HCT116 (cell line): ENCODE data around the gene MYBPC3. TPM values are rescaled to one million over a fixed set of nuclear protein-coding genes. Genes with fewer than 3 reads are reported as not detected.

Experiments used
- ATAC-seq: fragments of 200-7000 bp; cut with Tn5 transposase; 2 replicates; pipeline ENCODE4 v1.9.1; 2020; ENCODE audit warnings: mild to moderate bottlenecking, moderate library complexity
- BruUV-seq: library from RNA; stranded (reverse); fragments of 400-500 nt; replicated peaks from 2 replicates; lab custom pipeline; 2021; lab: Mats Ljungman, UMichigan
- CTCF ChIA-PET: fragments of 300-600 bp; sonication (Branson Sonifier 250); formaldehyde crosslinking; loops from one replicate; lab custom pipeline; 2021; ENCODE audit warnings: antibody characterized with exemption; lab: Charles Lee
- POLR2A ChIA-PET: fragments of 300-600, 350-600 bp; sonication (Branson Sonifier 250); formaldehyde crosslinking; loops from one replicate; lab custom pipeline; 2021; ENCODE audit warnings: antibody characterized with exemption; lab: Charles Lee
- RAD21 ChIA-PET, 2 experiments: fragments of 300-600 bp; sonication (Branson Sonifier 250); formaldehyde crosslinking; loops; one replicate each; lab custom pipeline; 2023; ENCODE audit warnings: low total read pairs in 2 of 2; ENCODE audit not compliant: uncharacterized antibody in 2 of 2, unreplicated experiment in 2 of 2, low non-redundant PET in 1 of 2; lab: Charles Lee
- DNase-seq: peaks from one replicate; pipeline ENCODE4 v3.0.0-alpha.2; 2010; ENCODE audit warnings: low read depth, low spot score
- H2AFZ ChIP-seq: fragments of 200-600 bp; shearing (Covaris generic), sonication (generic); 2 replicates; pipeline ENCODE4 v1.6.1; 2017; ENCODE audit warnings: low read depth, mixed run types, mixed read lengths, antibody characterized with exemption, low read length; ENCODE audit not compliant: poor library complexity, severe bottlenecking
- H3K27ac ChIP-seq: 2 replicates; pipeline ENCODE4 v1.5.1; 2012; ENCODE audit warnings: low read depth, low read length
- H3K27me3 ChIP-seq: fragments of 200-600 bp; sonication (generic); 2 replicates; pipeline ENCODE4 v1.6.1; 2016; ENCODE audit warnings: mixed run types, low read length, mixed read lengths; ENCODE audit not compliant: insufficient read depth
- H3K36me3 ChIP-seq, 2 experiments: fragments of 200-500 bp in 1 of 2; fragments of 200-600 bp in 1 of 2; sonication (Bioruptor generic) in 1 of 2; sonication (generic) in 1 of 2; 2 replicates each; pipeline versions ENCODE4 v1.5.1 to v1.6.1; 2014 to 2016; ENCODE audit warnings: low read length in 2 of 2, inconsistent platforms in 1 of 2, mixed read lengths in 1 of 2, mixed run types in 1 of 2; ENCODE audit not compliant: insufficient read depth in 2 of 2, control insufficient read depth in 1 of 2
- H3K4me1 ChIP-seq, 2 experiments: fragments of 200-600 bp in 1 of 2; sonication (generic) in 1 of 2; 2 replicates each; pipeline versions ENCODE4 v1.5.1 to v1.6.1; 2012 to 2017; ENCODE audit warnings: low read length in 2 of 2, inconsistent platforms in 1 of 2, mild to moderate bottlenecking in 1 of 2, mixed read lengths in 1 of 2, mixed run types in 1 of 2, moderate library complexity in 1 of 2; ENCODE audit not compliant: insufficient read depth in 2 of 2, control insufficient read depth in 1 of 2
- H3K4me2 ChIP-seq: fragments of 200-600 bp; sonication (generic); 2 replicates; pipeline ENCODE4 v1.6.1; 2017; ENCODE audit warnings: mixed run types, low read length, mixed read lengths
- H3K4me3 ChIP-seq, 2 experiments: fragments of 200-600 bp in 1 of 2; sonication (generic) in 1 of 2; replicated peaks in 1 of 2; 2 replicates each; pipeline ENCODE4 v1.5.1; 2011 to 2016; ENCODE audit warnings: low read length in 2 of 2, control low read depth in 1 of 2, low read depth in 1 of 2, mild to moderate bottlenecking in 1 of 2, mixed read lengths in 1 of 2, mixed run types in 1 of 2
- H3K79me2 ChIP-seq: fragments of 200-600 bp; sonication (generic); 2 replicates; pipeline ENCODE4 v1.6.1; 2017; ENCODE audit warnings: mild to moderate bottlenecking, mixed run types, low read length, moderate library complexity, mixed read lengths; ENCODE audit not compliant: insufficient read depth
- H3K9ac ChIP-seq: fragments of 200-600 bp; sonication (generic); 2 replicates; pipeline ENCODE4 v1.6.1; 2016; ENCODE audit warnings: low read length, mixed read lengths
- H3K9me2 ChIP-seq: fragments of 200-600 bp; sonication (generic), shearing (Covaris generic); 2 replicates; pipeline ENCODE4 v1.6.1; 2017; ENCODE audit warnings: mixed run types, mild to moderate bottlenecking, moderate library complexity; ENCODE audit not compliant: insufficient read depth
- H3K9me3 ChIP-seq, 2 experiments: fragments of 200-500 bp in 1 of 2; fragments of 200-600 bp in 1 of 2; sonication (Bioruptor generic) in 1 of 2; sonication (generic) in 1 of 2; 2 replicates each; pipeline ENCODE4 v1.6.1; 2014 to 2017; ENCODE audit warnings: low read length in 2 of 2, mixed read lengths in 2 of 2, inconsistent platforms in 1 of 2, low read depth in 1 of 2, mild to moderate bottlenecking in 1 of 2, mixed run types in 1 of 2, moderate library complexity in 1 of 2; ENCODE audit not compliant: control insufficient read depth in 1 of 2, insufficient read depth in 1 of 2
- H4K20me1 ChIP-seq: fragments of 200-600 bp; sonication (generic), shearing (Covaris generic); 2 replicates; pipeline ENCODE4 v1.6.1; 2017; ENCODE audit warnings: mixed run types, mild to moderate bottlenecking, moderate library complexity; ENCODE audit not compliant: insufficient read depth
- CBX3 ChIP-seq: IDR thresholded peaks from 2 replicates; pipeline ENCODE4 v1.6.1; 2012; ENCODE audit warnings: low read depth
- CEBPB ChIP-seq: IDR thresholded peaks from 2 replicates; pipeline ENCODE4 v1.6.1; 2012; ENCODE audit warnings: low read depth
- CTCF ChIP-seq, 3 experiments: fragments of 200-600 bp in 1 of 3; sonication (generic) in 1 of 3; IDR thresholded peaks in 2 of 3; conservative IDR thresholded peaks in 1 of 3; 2 replicates each; pipeline ENCODE4 v1.5.1; 2012 to 2017; ENCODE audit warnings: low read depth in 2 of 3, low read length in 2 of 3, antibody characterized with exemption in 1 of 3, borderline replicate concordance in 1 of 3, control low read depth in 1 of 3, mild to moderate bottlenecking in 1 of 3, mixed read lengths in 1 of 3, mixed run types in 1 of 3, moderate library complexity in 1 of 3; ENCODE audit not compliant: insufficient read depth in 1 of 3
- EGR1 ChIP-seq: IDR thresholded peaks from 2 replicates; pipeline ENCODE4 v1.6.1; 2012; ENCODE audit warnings: low read depth
- EZH2phosphoT487 ChIP-seq: fragments of 200-600 bp; IDR thresholded peaks from 2 replicates; pipeline ENCODE4 v1.6.1; 2018; ENCODE audit warnings: antibody characterized with exemption, borderline replicate concordance
- JUND ChIP-seq: IDR thresholded peaks from 2 replicates; pipeline ENCODE4 v1.6.1; 2012
- RAD21 ChIP-seq: IDR thresholded peaks from 2 replicates; pipeline ENCODE4 v1.6.1; 2012; ENCODE audit warnings: low read depth, mild to moderate bottlenecking
- REST ChIP-seq: IDR thresholded peaks from 2 replicates; pipeline ENCODE4 v1.6.1; 2012; ENCODE audit warnings: low read depth
- SIN3A ChIP-seq: IDR thresholded peaks from 2 replicates; pipeline ENCODE4 v1.6.1; 2012; ENCODE audit warnings: low read depth
- SP1 ChIP-seq: IDR thresholded peaks from 2 replicates; pipeline ENCODE4 v1.6.1; 2012; ENCODE audit warnings: low read depth
- TCF7L2 ChIP-seq: IDR thresholded peaks from 2 replicates; pipeline ENCODE4 v1.7.0; 2011; ENCODE audit warnings: borderline replicate concordance, inconsistent platforms; ENCODE audit not compliant: insufficient read depth, insufficient read length; ENCODE audit errors: extremely low read depth
- intact Hi-C: fragments of 100-400 bp; cut with micrococcal nuclease; formaldehyde crosslinking; loops from 2 replicates; pipeline ENCODE4 v1.10.0; 2022
- total RNA-seq: library from RNA; stranded (reverse); gene quantifications from one replicate; pipeline ENCODE4 v1.2.1, GENCODE V29; 2021; ENCODE audit not compliant: unreplicated experiment

The MYBPC3 gene
- total RNA-seq, 1 experiment from 2014 or later, result 0.25 TPM

GRCh38 chr11:47314992-47315391 is 37.5 kb downstream of the MYBPC3 start:
- CTCF ChIA-PET, result no interaction called here
- RAD21 ChIA-PET, result no interaction called here
- TF ChIP-seq SP1 (no peak), EZH2phosphoT487 (no peak), CBX3 (no peak), REST (no peak), CEBPB (no peak), SIN3A (no peak), TCF7L2 (no peak), CTCF (IDR thresholded peaks at IDR 0.05 in 2 of 3, conservative IDR thresholded peaks at IDR 0.05 in 1 of 3; ENCODE audit: borderline replicate concordance in 1 of 3, insufficient read depth in 1 of 3, low read depth in 2 of 3, low read length in 2 of 3) (no peak), EGR1 (no peak), RAD21 (no peak), JUND (no peak)
- no peak overlapping the region for H3K27ac ChIP-seq
- H3K27me3 ChIP-seq, result no peaks in the 10 kb centered on the region
- no peaks in the 10 kb centered on the region for H3K4me1 ChIP-seq
- DNase-seq (no peak), ATAC-seq (no peak)
- H3K79me2 ChIP-seq, result no peaks in the 10 kb centered on the region
- no peaks in the 10 kb centered on the region for H4K20me1 ChIP-seq
- H2AFZ ChIP-seq, result no peak overlapping the region
- POLR2A ChIA-PET, result no interaction called here
- peaks cover 15 to 34% of the 10 kb centered on the region in 2 experiments; a peak in 3 of 4 replicates for H3K36me3 ChIP-seq
- no peaks in the 10 kb centered on the region for H3K9me3 ChIP-seq
- no peak overlapping the region for H3K4me2 ChIP-seq
- no peak overlapping the region for H3K4me3 ChIP-seq
- BruUV-seq, result no TSS peak
- H3K9ac ChIP-seq, result no peak overlapping the region
- intact Hi-C loops, result no loop called here
- no peaks in the 10 kb centered on the region for H3K9me2 ChIP-seq
